Gastroesophageal sphincter (tissue), 3 donors: Measurements from ENCODE around the gene OMP.

Experiments used
- CTCF ChIP-seq, 4 experiments: fragments of 200-600 bp in 2 of 4; fragments of 450-650 bp in 2 of 4; sonication (generic) in 1 of 4; IDR thresholded peaks; one replicate each; pipeline ENCODE4 v1.5.1; 2017 to 2019; ENCODE audit warnings: antibody characterized with exemption in 4 of 4, mild to moderate bottlenecking in 2 of 4, moderate library complexity in 2 of 4
- POLR2A ChIP-seq, 2 donors: fragments of 450-650 bp; IDR thresholded peaks; one replicate each; pipeline ENCODE4 v1.6.1; 2017; ENCODE audit warnings: antibody characterized with exemption in 2 of 2, mild to moderate bottlenecking in 2 of 2, moderate library complexity in 1 of 2
- POLR2AphosphoS5 ChIP-seq: sonication (generic); formaldehyde crosslinking; IDR thresholded peaks from one replicate; pipeline ENCODE4 v1.6.1; 2017; ENCODE audit warnings: antibody characterized with exemption

GRCh38 chr11:77106759-77107158 lies 4.1 kb downstream of the OMP start:
- TF ChIP-seq CTCF (IDR thresholded peaks at IDR 0.05) (no peak), POLR2A (IDR thresholded peaks at IDR 0.05) (no peak), POLR2AphosphoS5 (no peak)
